ENCODE measurements around the gene UBE2M. TPM values are rescaled to one million over a fixed set of nuclear protein-coding genes. Genes with fewer than 3 reads are reported as not detected.
A peak's percentile ranks its signal among the peaks of the same experiment; 100 is the strongest.

UBE2M gene
- total RNA-seq, 2 donors from 2014 or later = 116 to 122 TPM

- Mint-ChIP-seq H3K9me3 (no peaks in the 10 kb centered on the region), H3K27ac (no peak overlapping the region), H3K36me3 (ENCODE audit: insufficient read depth in 2 of 2) (peaks cover 1 to 3% of the 10 kb centered on the region in 2 donors), H3K27me3 (ENCODE audit: low read depth) (peaks cover 5% of the 10 kb centered on the region), H3K4me1 (ENCODE audit: low read depth) (peaks cover 24% of the 10 kb centered on the region), H3K4me3 (no peak overlapping the region)
- DNase-seq (no peak), ATAC-seq (replicated peaks in 1 of 2) (no peak)
Observed at GRCh38 chr19:58566989-58567388, 8.6 kb upstream of the UBE2M start.

- Mint-ChIP-seq H3K4me1 (ENCODE audit: low read depth) (peaks cover 48% of the 10 kb centered on the region), H3K36me3 (ENCODE audit: insufficient read depth in 2 of 2) (peaks cover 1 to 5% of the 10 kb centered on the region in 2 donors), H3K9me3 (no peaks in the 10 kb centered on the region), H3K4me3 (peak overlapping the region; percentile 89 to 90), H3K27ac (no peak overlapping the region), H3K27me3 (ENCODE audit: low read depth) (peaks cover 5% of the 10 kb centered on the region)
- no peak for ATAC-seq (replicated peaks in 1 of 2)
- DNase-seq = no peak
Observed at GRCh38 chr19:58563823-58564222, 5.4 kb upstream of the UBE2M start.

GRCh38 chr19:58563034-58563573 is 4.7 kb upstream of the UBE2M start:
- peaks cover 5% of the 10 kb centered on the region for H3K27me3 Mint-ChIP-seq (ENCODE audit: low read depth)
- H3K27ac Mint-ChIP-seq = no peak overlapping the region
- DNase-seq = peak; percentile 43 to 46
- H3K4me1 Mint-ChIP-seq (ENCODE audit: low read depth) = peaks cover 48% of the 10 kb centered on the region
- no peaks in the 10 kb centered on the region for H3K9me3 Mint-ChIP-seq
- H3K4me3 Mint-ChIP-seq = peak overlapping the region; percentile 89 to 90
- no peak for ATAC-seq (replicated peaks in 1 of 2)
- peaks cover 2 to 5% of the 10 kb centered on the region in 2 donors for H3K36me3 Mint-ChIP-seq (ENCODE audit: insufficient read depth in 2 of 2)

GRCh38 chr19:58562122-58563033 is 4.0 kb upstream of the UBE2M start:
- peaks cover 50% of the 10 kb centered on the region for H3K4me1 Mint-ChIP-seq (ENCODE audit: low read depth)
- H3K36me3 Mint-ChIP-seq (ENCODE audit: insufficient read depth in 2 of 2) = peaks cover 6 to 12% of the 10 kb centered on the region in 2 donors
- DNase-seq = peak; percentile 60 to 67
- ATAC-seq (replicated peaks in 1 of 2) = peak in 1 of 2 donors; percentile 21
- no peaks in the 10 kb centered on the region for H3K9me3 Mint-ChIP-seq
- H3K27me3 Mint-ChIP-seq (ENCODE audit: low read depth) = peaks cover 5% of the 10 kb centered on the region
- no peak overlapping the region for H3K27ac Mint-ChIP-seq
- peak overlapping the region; percentile 89 to 90 for H3K4me3 Mint-ChIP-seq

- Mint-ChIP-seq H3K36me3 (ENCODE audit: insufficient read depth in 2 of 2) (peaks cover 7 to 12% of the 10 kb centered on the region in 2 donors), H3K9me3 (no peaks in the 10 kb centered on the region), H3K4me3 (peak overlapping the region; percentile 89 to 90), H3K27me3 (ENCODE audit: low read depth) (peaks cover 5% of the 10 kb centered on the region), H3K27ac (no peak overlapping the region), H3K4me1 (ENCODE audit: low read depth) (peaks cover 59% of the 10 kb centered on the region)
- DNase-seq (no peak), ATAC-seq (replicated peaks in 1 of 2) (no peak)
Observed at GRCh38 chr19:58561373-58562121, 3.1 kb upstream of the UBE2M start.

GRCh38 chr19:58560921-58561320 is 2.5 kb upstream of the UBE2M start:
- peak overlapping the region; percentile 89 to 99 for H3K4me3 Mint-ChIP-seq
- H3K27ac Mint-ChIP-seq = no peak overlapping the region
- H3K4me1 Mint-ChIP-seq (ENCODE audit: low read depth) = peaks cover 61% of the 10 kb centered on the region
- H3K36me3 Mint-ChIP-seq (ENCODE audit: insufficient read depth in 2 of 2) = peaks cover 10 to 11% of the 10 kb centered on the region in 2 donors
- peaks cover 5% of the 10 kb centered on the region for H3K27me3 Mint-ChIP-seq (ENCODE audit: low read depth)
- H3K9me3 Mint-ChIP-seq = no peaks in the 10 kb centered on the region
- DNase-seq (no peak), ATAC-seq (replicated peaks in 1 of 2) (no peak)

- Mint-ChIP-seq H3K4me3 (peak overlapping the region; percentile 96 to 99), H3K27ac (peak overlapping the region; percentile 99), H3K36me3 (ENCODE audit: insufficient read depth in 2 of 2) (peaks cover 10 to 11% of the 10 kb centered on the region in 2 donors), H3K4me1 (ENCODE audit: low read depth) (peaks cover 67% of the 10 kb centered on the region), H3K9me3 (no peaks in the 10 kb centered on the region), H3K27me3 (ENCODE audit: low read depth) (peaks cover 5% of the 10 kb centered on the region)
- no peak for DNase-seq
- ATAC-seq (replicated peaks in 1 of 2) = no peak
Observed at GRCh38 chr19:58560007-58560887, 1.8 kb upstream of the UBE2M start.

GRCh38 chr19:58559275-58560006 is 1.0 kb upstream of the UBE2M start:
- Mint-ChIP-seq H3K9me3 (no peaks in the 10 kb centered on the region), H3K27me3 (ENCODE audit: low read depth) (peaks cover 5% of the 10 kb centered on the region), H3K4me3 (peak overlapping the region; percentile 96 to 99), H3K36me3 (ENCODE audit: insufficient read depth in 2 of 2) (peaks cover 10 to 11% of the 10 kb centered on the region in 2 donors), H3K4me1 (ENCODE audit: low read depth) (peaks cover 70% of the 10 kb centered on the region), H3K27ac (peak overlapping the region; percentile 99)
- peak; percentile 86 to 88 for DNase-seq
- ATAC-seq (replicated peaks in 1 of 2) = peak; percentile 27 to 35

- Mint-ChIP-seq H3K36me3 (ENCODE audit: insufficient read depth in 2 of 2) (peaks cover 13 to 15% of the 10 kb centered on the region in 2 donors), H3K4me1 (ENCODE audit: low read depth) (peaks cover 72% of the 10 kb centered on the region)
- ATAC-seq (replicated peaks in 1 of 2) = peak; percentile 70 to 72
Observed at GRCh38 chr19:58558623-58559274, 338 bp upstream of the UBE2M start.

GRCh38 chr19:58557221-58558065 is 968 bp downstream of the UBE2M start:
- H3K27ac Mint-ChIP-seq = peak overlapping the region; percentile 97
- ATAC-seq (replicated peaks in 1 of 2) (no peak), DNase-seq (no peak)
- H3K4me1 Mint-ChIP-seq (ENCODE audit: low read depth) = peaks cover 78% of the 10 kb centered on the region
- no peaks in the 10 kb centered on the region for H3K9me3 Mint-ChIP-seq
- no peaks in the 10 kb centered on the region for H3K27me3 Mint-ChIP-seq (ENCODE audit: low read depth)
- peaks cover 18 to 19% of the 10 kb centered on the region in 2 donors for H3K36me3 Mint-ChIP-seq (ENCODE audit: insufficient read depth in 2 of 2)
- peak overlapping the region; percentile 96 to 99 for H3K4me3 Mint-ChIP-seq

More at GRCh38 chr19:58558623-58559274, 338 bp upstream of the UBE2M start:
- H3K4me3 Mint-ChIP-seq = peak overlapping the region; percentile 96 to 99
- no peaks in the 10 kb centered on the region for H3K9me3 Mint-ChIP-seq
- peak; percentile 100 for DNase-seq
- peaks cover 5% of the 10 kb centered on the region for H3K27me3 Mint-ChIP-seq (ENCODE audit: low read depth)
- peak overlapping the region; percentile 99 for H3K27ac Mint-ChIP-seq

All from activated T-cell treated with anti-CD3 and anti-CD28 coated beads, Interleukin-2, amount 50 U/mL, for 72 hours (primary cell).